Neuronal stem cell (in vitro differentiated cells): ENCODE measurements around the gene TOB1.

Experiments
- DNase-seq: peaks from one replicate; pipeline ENCODE4 v3.0.0-alpha.2; 2013; ENCODE audit warnings: low spot score
- H2AFZ ChIP-seq: one replicate; pipeline ENCODE4 v1.6.1; 2013; ENCODE audit warnings: mild to moderate bottlenecking, low read length, inconsistent platforms
- H2AK5ac ChIP-seq: 2 replicates; pipeline ENCODE4 v1.6.1; 2013; ENCODE audit warnings: low read depth, mild to moderate bottlenecking, inconsistent platforms, low read length, moderate library complexity, mixed read lengths
- H2BK120ac ChIP-seq: 2 replicates; pipeline ENCODE4 v1.6.1; 2013; ENCODE audit warnings: low read depth, mild to moderate bottlenecking, inconsistent platforms, low read length, moderate library complexity, mixed read lengths
- H2BK12ac ChIP-seq: one replicate; pipeline ENCODE4 v1.6.1; 2013; ENCODE audit warnings: low read length, inconsistent platforms
- H2BK15ac ChIP-seq: 2 replicates; pipeline ENCODE4 v1.6.1; 2013; ENCODE audit warnings: mild to moderate bottlenecking, low read length, inconsistent platforms, mixed read lengths
- H2BK5ac ChIP-seq: one replicate; pipeline ENCODE4 v1.6.1; 2013; ENCODE audit warnings: inconsistent platforms, mild to moderate bottlenecking, low read length, moderate library complexity
- H3K14ac ChIP-seq: one replicate; pipeline ENCODE4 v1.6.1; 2013; ENCODE audit warnings: low read length, inconsistent platforms
- H3K18ac ChIP-seq: 2 replicates; pipeline ENCODE4 v1.6.1; 2013; ENCODE audit warnings: low read length, inconsistent platforms
- H3K23ac ChIP-seq: 2 replicates; pipeline ENCODE4 v1.6.1; 2013; ENCODE audit warnings: low read depth, mild to moderate bottlenecking, mixed read lengths, low read length, inconsistent platforms; ENCODE audit not compliant: poor library complexity
- H3K27ac ChIP-seq: replicated peaks from 3 replicates; pipeline ENCODE4 v1.5.1; 2013; ENCODE audit warnings: low read length, inconsistent platforms
- H3K27me3 ChIP-seq, 3 experiments: 2 replicates each; pipeline ENCODE4 v1.6.1; 2013; ENCODE audit warnings: low read length in 3 of 3, mild to moderate bottlenecking in 2 of 3, inconsistent platforms in 1 of 3, low read depth in 1 of 3, mixed read lengths in 1 of 3, moderate library complexity in 1 of 3; ENCODE audit not compliant: control insufficient read depth in 3 of 3, insufficient read depth in 3 of 3
- H3K36me3 ChIP-seq, 2 donors: replicated peaks in 1 of 2; 2 replicates each; pipeline ENCODE4 v1.6.1; 2013; ENCODE audit warnings: low read length in 2 of 2; ENCODE audit not compliant: control insufficient read depth in 2 of 2, insufficient read depth in 2 of 2
- H3K4ac ChIP-seq: 2 replicates; pipeline ENCODE4 v1.6.1; 2013; ENCODE audit warnings: inconsistent platforms, mild to moderate bottlenecking, low read length, moderate library complexity
- H3K4me1 ChIP-seq, 2 donors: 1 replicate in 1 of 2; 2 replicates in 1 of 2; pipeline ENCODE4 v1.6.1; 2013; ENCODE audit warnings: low read length in 2 of 2, low read depth in 1 of 2; ENCODE audit not compliant: control insufficient read depth in 2 of 2, insufficient read depth in 1 of 2
- H3K4me2 ChIP-seq: one replicate; pipeline ENCODE4 v1.6.1; 2013; ENCODE audit warnings: mild to moderate bottlenecking, low read length, inconsistent platforms; ENCODE audit not compliant: insufficient read depth, poor library complexity, severe bottlenecking
- H3K4me3 ChIP-seq, 2 donors: 2 replicates each; pipeline ENCODE4 v1.5.1; 2013; ENCODE audit warnings: low read length in 2 of 2, mild to moderate bottlenecking in 2 of 2, inconsistent platforms in 1 of 2, moderate library complexity in 1 of 2
- H3K79me1 ChIP-seq: one replicate; pipeline ENCODE4 v1.6.1; 2013; ENCODE audit warnings: low read depth, mild to moderate bottlenecking, inconsistent platforms, low read length, moderate library complexity
- H3K9ac ChIP-seq: one replicate; pipeline ENCODE4 v1.6.1; 2013; ENCODE audit warnings: mild to moderate bottlenecking, low read depth, low read length, inconsistent platforms; ENCODE audit not compliant: poor library complexity
- H3K9me3 ChIP-seq, 2 donors: replicated peaks in 1 of 2; 2 replicates each; pipeline versions ENCODE3 to v1.6.1; 2013; ENCODE audit warnings: low read length in 2 of 2, mild to moderate bottlenecking in 2 of 2, inconsistent platforms in 1 of 2, low read depth in 1 of 2, mixed read lengths in 1 of 2, moderate library complexity in 1 of 2; ENCODE audit not compliant: control insufficient read depth in 2 of 2, insufficient read depth in 1 of 2
- H4K8ac ChIP-seq: one replicate; pipeline ENCODE4 v1.6.1; 2013; ENCODE audit warnings: low read depth, mild to moderate bottlenecking, inconsistent platforms, low read length, moderate library complexity
- H4K91ac ChIP-seq: one replicate; pipeline ENCODE4 v1.6.1; 2013; ENCODE audit warnings: low read length, low read depth, mild to moderate bottlenecking, inconsistent platforms; ENCODE audit not compliant: poor library complexity
- WGBS, 2 donors: extraction: QIAGEN DNeasy Blood & Tissue Kit; methylation state at CpG; one replicate each; pipeline ENCODE4 v1.1.7; 2013; ENCODE audit warnings: missing lambda C conversion rate in 2 of 2, mixed read lengths in 1 of 2; ENCODE audit not compliant: insufficient read length in 2 of 2, insufficient replicate concordance in 1 of 2; ENCODE audit errors: extremely low coverage in 2 of 2; 5-methylcytosine and 5-hydroxymethylcytosine counted together

The TOB1 gene

GRCh38 chr17:50865060-50865867 lies 890 bp downstream of the TOB1 start:
- peaks cover 5 to 6% of the 10 kb centered on the region in 2 donors for H3K4me1 ChIP-seq
- peak; percentile 50 for DNase-seq
- no peak overlapping the region for H2BK120ac ChIP-seq
- no CpG with 5 or more reads among the region's 50 CpGs for WGBS, 2 donors
- H2AFZ ChIP-seq, result peak overlapping the region; percentile 50
- H4K91ac ChIP-seq, result no peak overlapping the region
- H2AK5ac ChIP-seq, result peak overlapping the region; percentile 65
- H3K27ac ChIP-seq, result peak overlapping the region; percentile 82
- peak overlapping the region; percentile 100 for H3K18ac ChIP-seq
- H3K27me3 ChIP-seq, result no peaks in the 10 kb centered on the region
- peak overlapping the region; percentile 60 to 94 for H3K4me3 ChIP-seq
- H3K4me2 ChIP-seq, result peak overlapping the region; percentile 67
- H3K79me1 ChIP-seq, result peaks cover 5% of the 10 kb centered on the region
- H2BK12ac ChIP-seq, result no peak overlapping the region
- no peak overlapping the region for H4K8ac ChIP-seq
- peak overlapping the region; percentile 97 for H2BK5ac ChIP-seq
- H3K36me3 ChIP-seq, result peaks cover 8 to 34% of the 10 kb centered on the region in 2 donors
- peak overlapping the region; percentile 62 for H3K23ac ChIP-seq
- H3K4ac ChIP-seq, result peak overlapping the region; percentile 86
- no peak overlapping the region for H2BK15ac ChIP-seq
- no peaks in the 10 kb centered on the region for H3K9me3 ChIP-seq
- peak overlapping the region; percentile 99 for H3K9ac ChIP-seq
- H3K14ac ChIP-seq, result peak overlapping the region; percentile 99

- WGBS, 2 donors, result no CpG with 5 or more reads among the region's 6 CpGs
- no peak overlapping the region for H2BK5ac ChIP-seq
- H2AFZ ChIP-seq, result no peak overlapping the region
- H3K27ac ChIP-seq, result peak overlapping the region; percentile 82
- no peak overlapping the region for H4K8ac ChIP-seq
- H3K4ac ChIP-seq, result no peak overlapping the region
- H3K79me1 ChIP-seq, result peaks cover 5% of the 10 kb centered on the region
- H2AK5ac ChIP-seq, result no peak overlapping the region
- H2BK120ac ChIP-seq, result no peak overlapping the region
- H3K4me1 ChIP-seq, result peaks cover 5 to 6% of the 10 kb centered on the region in 2 donors
- H3K27me3 ChIP-seq, result no peaks in the 10 kb centered on the region
- no peak overlapping the region for H2BK15ac ChIP-seq
- no peak for DNase-seq
- H3K18ac ChIP-seq, result no peak overlapping the region
- H2BK12ac ChIP-seq, result no peak overlapping the region
- H3K4me3 ChIP-seq, result peak overlapping the region; percentile 60 to 94
- H4K91ac ChIP-seq, result no peak overlapping the region
- no peak overlapping the region for H3K23ac ChIP-seq
- no peak overlapping the region for H3K14ac ChIP-seq
- H3K9ac ChIP-seq, result no peak overlapping the region
- peaks cover 8 to 34% of the 10 kb centered on the region in 2 donors for H3K36me3 ChIP-seq
- H3K9me3 ChIP-seq, result no peaks in the 10 kb centered on the region
- peak overlapping the region; percentile 67 for H3K4me2 ChIP-seq
Observed at GRCh38 chr17:50864747-50865059, 1.5 kb downstream of the TOB1 start.

- Histone ChIP-seq H3K4ac (no peak overlapping the region), H3K4me1 (peaks cover 5 to 6% of the 10 kb centered on the region in 2 donors), H3K36me3 (peaks cover 8 to 34% of the 10 kb centered on the region in 2 donors), H3K79me1 (peaks cover 5% of the 10 kb centered on the region), H3K4me3 (peak overlapping the region in 1 of 2 donors; percentile 60), H3K9me3 (no peaks in the 10 kb centered on the region), H2BK5ac (no peak overlapping the region), H4K91ac (no peak overlapping the region), H2AK5ac (no peak overlapping the region), H3K18ac (no peak overlapping the region), H3K14ac (no peak overlapping the region), H4K8ac (no peak overlapping the region), H3K23ac (no peak overlapping the region), H3K27ac (no peak overlapping the region), H2BK15ac (no peak overlapping the region), H3K9ac (no peak overlapping the region), H3K4me2 (no peak overlapping the region), H3K27me3 (no peaks in the 10 kb centered on the region), H2BK120ac (no peak overlapping the region), H2AFZ (no peak overlapping the region), H2BK12ac (no peak overlapping the region)
- DNase-seq, result no peak
- WGBS, 2 donors, result no CpG with 5 or more reads among the region's 3 CpGs
Observed at GRCh38 chr17:50863931-50864330, 2.2 kb downstream of the TOB1 start.

GRCh38 chr17:50863221-50863843 lies 2.8 kb downstream of the TOB1 start:
- H3K4ac ChIP-seq, result no peak overlapping the region
- WGBS, 2 donors, result no CpG with 5 or more reads among the region's 11 CpGs
- H4K91ac ChIP-seq, result no peak overlapping the region
- no peak overlapping the region for H3K14ac ChIP-seq
- no peak overlapping the region for H3K23ac ChIP-seq
- no peak overlapping the region for H3K4me3 ChIP-seq
- H3K27ac ChIP-seq, result no peak overlapping the region
- no peak overlapping the region for H4K8ac ChIP-seq
- no peak for DNase-seq
- peaks cover 5% of the 10 kb centered on the region for H3K79me1 ChIP-seq
- H3K27me3 ChIP-seq, result no peaks in the 10 kb centered on the region
- no peak overlapping the region for H2BK120ac ChIP-seq
- peaks cover 1 to 5% of the 10 kb centered on the region in 2 donors for H3K4me1 ChIP-seq
- H3K18ac ChIP-seq, result no peak overlapping the region
- no peak overlapping the region for H2BK12ac ChIP-seq
- H2AFZ ChIP-seq, result no peak overlapping the region
- no peak overlapping the region for H2AK5ac ChIP-seq
- peaks cover 8 to 34% of the 10 kb centered on the region in 2 donors for H3K36me3 ChIP-seq
- H3K4me2 ChIP-seq, result no peak overlapping the region
- no peaks in the 10 kb centered on the region for H3K9me3 ChIP-seq
- no peak overlapping the region for H2BK15ac ChIP-seq
- H2BK5ac ChIP-seq, result no peak overlapping the region
- no peak overlapping the region for H3K9ac ChIP-seq
